ENCODE measurements around the gene UAP1.

Gene UAP1

GRCh38 chr1:162612606-162613400 lies 51.3 kb downstream of the UAP1 start:
- H3K4me3 ChIP-seq (ENCODE audit: low read depth, low read length), result no peak overlapping the region
- DNase-seq (ENCODE audit: low read depth), result no peak
- TF ChIP-seq CTCF (IDR thresholded peaks at IDR 0.05; ENCODE audit: low read depth, low read length, missing control alignments), result no peak

GRCh38 chr1:162616848-162617247 lies 55.3 kb downstream of the UAP1 start:
- no peak for DNase-seq (ENCODE audit: low read depth)
- no peak overlapping the region for H3K4me3 ChIP-seq (ENCODE audit: low read depth, low read length)
- TF ChIP-seq CTCF (IDR thresholded peaks at IDR 0.05; ENCODE audit: low read depth, low read length, missing control alignments), result no peak

- no peak for DNase-seq (ENCODE audit: low read depth)
- no peak overlapping the region for H3K4me3 ChIP-seq (ENCODE audit: low read depth, low read length)
- no peak for TF ChIP-seq CTCF (IDR thresholded peaks at IDR 0.05; ENCODE audit: low read depth, low read length, missing control alignments)
Observed at GRCh38 chr1:162617513-162617912, 56.0 kb downstream of the UAP1 start.

- H3K4me3 ChIP-seq (ENCODE audit: low read depth, low read length), result no peak overlapping the region
- TF ChIP-seq CTCF (IDR thresholded peaks at IDR 0.05; ENCODE audit: low read depth, low read length, missing control alignments), result no peak
- DNase-seq (ENCODE audit: low read depth), result no peak
Observed at GRCh38 chr1:162619076-162619475, 57.6 kb downstream of the UAP1 start.

GRCh38 chr1:162621256-162621655 lies 59.7 kb downstream of the UAP1 start:
- no peak for TF ChIP-seq CTCF (IDR thresholded peaks at IDR 0.05; ENCODE audit: low read depth, low read length, missing control alignments)
- H3K4me3 ChIP-seq (ENCODE audit: low read depth, low read length), result no peak overlapping the region

GRCh38 chr1:162625679-162626078 lies 64.2 kb downstream of the UAP1 start:
- no peak overlapping the region for H3K4me3 ChIP-seq (ENCODE audit: low read depth, low read length)
- DNase-seq (ENCODE audit: low read depth), result no peak
- no peak for TF ChIP-seq CTCF (IDR thresholded peaks at IDR 0.05; ENCODE audit: low read depth, low read length, missing control alignments)

More at GRCh38 chr1:162621256-162621655, 59.7 kb downstream of the UAP1 start:
- DNase-seq (ENCODE audit: low read depth), result no peak

GRCh38 chr1:162626094-162626493 lies 64.6 kb downstream of the UAP1 start:
- no peak for DNase-seq (ENCODE audit: low read depth)
- no peak for TF ChIP-seq CTCF (IDR thresholded peaks at IDR 0.05; ENCODE audit: low read depth, low read length, missing control alignments)
- no peak overlapping the region for H3K4me3 ChIP-seq (ENCODE audit: low read depth, low read length)
